Activated CD4-positive, alpha-beta T cell treated with anti-CD3 and anti-CD28 coated beads, Interleukin-2, amount 10 ng/mL, durations not matched to agents 24 days and 14 days (primary cell): ENCODE measurements around the gene UGT1A5. TPM values are rescaled to one million over a fixed set of nuclear protein-coding genes. Genes with fewer than 3 reads are reported as not detected.
A peak's percentile ranks its signal among the peaks of the same experiment; 100 is the strongest.
"Not testable (repeated sequence)": the region's sequence is repeated elsewhere in the genome, so short reads cannot be mapped to it uniquely, and the experiment has no call there.

Source experiments
- DNase-seq: peaks from one replicate; pipeline ENCODE4 v3.0.0; 2022
- H3K27ac Mint-ChIP-seq: one replicate; pipeline ENCODE4 v1.8.0; 2022; ENCODE audit warnings: mild to moderate bottlenecking, mixed read lengths
- H3K27me3 Mint-ChIP-seq: one replicate; pipeline ENCODE4 v1.8.0; 2022; ENCODE audit warnings: mixed read lengths
- H3K36me3 Mint-ChIP-seq: one replicate; pipeline ENCODE4 v1.8.0; 2022; ENCODE audit warnings: low read depth, mild to moderate bottlenecking, mixed read lengths
- H3K4me1 Mint-ChIP-seq: one replicate; pipeline ENCODE4 v1.8.0; 2021; ENCODE audit warnings: mixed read lengths
- H3K4me3 Mint-ChIP-seq: one replicate; pipeline ENCODE4 v1.8.0; 2022; ENCODE audit warnings: mild to moderate bottlenecking, moderate library complexity, mixed read lengths
- H3K9me3 Mint-ChIP-seq: one replicate; pipeline ENCODE4 v1.8.0; 2021; ENCODE audit warnings: mixed read lengths
- intact Hi-C: fragments of 100-400 bp; cut with micrococcal nuclease; formaldehyde crosslinking; loops from one replicate; pipeline ENCODE4 v1.15.1; 2023
- total RNA-seq: library from RNA; stranded (reverse); gene quantifications from 2 replicates; pipeline ENCODE4 v1.2.3, GENCODE V29; 2022

UGT1A5 gene
- total RNA-seq, 1 donor from 2014 or later, result not detected

- H3K27ac Mint-ChIP-seq, result no peak overlapping the region
- no peaks in the 10 kb centered on the region for H3K36me3 Mint-ChIP-seq
- intact Hi-C loops, result no loop called here
- DNase-seq, result no peak
- no peaks in the 10 kb centered on the region for H3K9me3 Mint-ChIP-seq
- H3K27me3 Mint-ChIP-seq, result peaks cover 21% of the 10 kb centered on the region
- H3K4me1 Mint-ChIP-seq, result no peaks in the 10 kb centered on the region
- H3K4me3 Mint-ChIP-seq, result no peak overlapping the region
Observed at GRCh38 chr2:233706720-233707119, 6.0 kb upstream of the UGT1A5 start.

- H3K27ac Mint-ChIP-seq, result no peak overlapping the region
- intact Hi-C loops, result no loop called here
- no peak overlapping the region for H3K4me3 Mint-ChIP-seq
- peaks cover 20% of the 10 kb centered on the region for H3K27me3 Mint-ChIP-seq
- no peak for DNase-seq
- H3K4me1 Mint-ChIP-seq, result no peaks in the 10 kb centered on the region
- no peaks in the 10 kb centered on the region for H3K9me3 Mint-ChIP-seq
- no peaks in the 10 kb centered on the region for H3K36me3 Mint-ChIP-seq
Observed at GRCh38 chr2:233707940-233708644, 4.6 kb upstream of the UGT1A5 start.

GRCh38 chr2:233708942-233709341, 3.8 kb upstream of the UGT1A5 start:
- intact Hi-C loops, result no loop called here
- H3K4me3 Mint-ChIP-seq, result no peak overlapping the region
- H3K27me3 Mint-ChIP-seq, result peaks cover 22% of the 10 kb centered on the region

GRCh38 chr2:233711312-233712008, 1.2 kb upstream of the UGT1A5 start:
- DNase-seq, result peak; percentile 89
- Mint-ChIP-seq H3K4me1 (no peaks in the 10 kb centered on the region), H3K36me3 (no peaks in the 10 kb centered on the region), H3K27ac (no peak overlapping the region), H3K9me3 (no peaks in the 10 kb centered on the region), H3K27me3 (peaks cover 24% of the 10 kb centered on the region), H3K4me3 (no peak overlapping the region)
- intact Hi-C loops, result no loop called here

More at GRCh38 chr2:233708942-233709341, 3.8 kb upstream of the UGT1A5 start:
- H3K4me1 Mint-ChIP-seq, result no peaks in the 10 kb centered on the region
- DNase-seq, result no peak
- H3K27ac Mint-ChIP-seq, result no peak overlapping the region
- H3K9me3 Mint-ChIP-seq, result no peaks in the 10 kb centered on the region
- H3K36me3 Mint-ChIP-seq, result no peaks in the 10 kb centered on the region

GRCh38 chr2:233713262-233713615, 532 bp downstream of the UGT1A5 start:
- Mint-ChIP-seq H3K36me3 (no peaks in the 10 kb centered on the region), H3K4me1 (no peaks in the 10 kb centered on the region), H3K27me3 (peaks cover 20% of the 10 kb centered on the region), H3K27ac (no peak overlapping the region), H3K9me3 (no peaks in the 10 kb centered on the region), H3K4me3 (no peak overlapping the region)
- intact Hi-C loops, result no loop called here
- no peak for DNase-seq

GRCh38 chr2:233714121-233714520, 1.4 kb downstream of the UGT1A5 start:
- intact Hi-C loops, result no loop called here
- H3K27ac Mint-ChIP-seq, result no peak overlapping the region

GRCh38 chr2:233718552-233718951, 5.8 kb downstream of the UGT1A5 start, which contains the start of gene UGT1A4:
TSS of gene UGT1A4 (plus strand) at chr2:233718736. CDS start at chr2:233718821, 85 bp downstream.
- Mint-ChIP-seq H3K27ac (no peak within 1 kb of the TSS), H3K4me3 (no peak within 1 kb of the TSS), H3K27me3 (peaks cover 16% of the 10 kb centered on the region), H3K9me3 (no peaks in the 10 kb centered on the region), H3K4me1 (no peaks in the 10 kb centered on the region), H3K36me3 (no peaks in the 10 kb centered on the region)
- no peak for DNase-seq
- intact Hi-C loops, result no loop called here

More at GRCh38 chr2:233714121-233714520, 1.4 kb downstream of the UGT1A5 start:
- Mint-ChIP-seq H3K9me3 (no peaks in the 10 kb centered on the region), H3K4me3 (no peak overlapping the region), H3K4me1 (no peaks in the 10 kb centered on the region), H3K27me3 (peaks cover 21% of the 10 kb centered on the region), H3K36me3 (no peaks in the 10 kb centered on the region)
- no peak for DNase-seq

GRCh38 chr2:233728723-233729301, 16.1 kb downstream of the UGT1A5 start, which contains the start of gene UGT1A3:
TSS of gene UGT1A3 (plus strand) at chr2:233729042. CDS start at chr2:233729127, 85 bp downstream.
- Mint-ChIP-seq H3K36me3 (no peaks in the 10 kb centered on the region), H3K4me3 (no peak within 1 kb of the TSS), H3K4me1 (no peaks in the 10 kb centered on the region), H3K27ac (no peak within 1 kb of the TSS), H3K27me3 (peaks cover 6% of the 10 kb centered on the region), H3K9me3 (no peaks in the 10 kb centered on the region)
- intact Hi-C loops, result no loop called here
- DNase-seq, result no peak

GRCh38 chr2:233736868-233737653, 24.4 kb downstream of the UGT1A5 start:
- H3K27me3 Mint-ChIP-seq, result peaks cover 12% of the 10 kb centered on the region
- H3K4me3 Mint-ChIP-seq, H3K36me3 Mint-ChIP-seq, intact Hi-C loops, H3K4me1 Mint-ChIP-seq, H3K9me3 Mint-ChIP-seq, H3K27ac Mint-ChIP-seq, DNase-seq: not testable (repeated sequence)

GRCh38 chr2:233740870-233741269, 28.2 kb downstream of the UGT1A5 start:
- intact Hi-C loops, result no loop called here
- Mint-ChIP-seq H3K36me3 (no peaks in the 10 kb centered on the region), H3K4me3 (no peak overlapping the region), H3K27me3 (peaks cover 5% of the 10 kb centered on the region), H3K27ac (no peak overlapping the region), H3K9me3 (no peaks in the 10 kb centered on the region), H3K4me1 (no peaks in the 10 kb centered on the region)
- DNase-seq, result no peak

GRCh38 chr2:233743464-233744259, 31.0 kb downstream of the UGT1A5 start:
- Mint-ChIP-seq H3K27me3 (no peaks in the 10 kb centered on the region), H3K36me3 (no peaks in the 10 kb centered on the region), H3K4me3 (no peak overlapping the region), H3K4me1 (no peaks in the 10 kb centered on the region), H3K9me3 (no peaks in the 10 kb centered on the region), H3K27ac (no peak overlapping the region)
- DNase-seq, result no peak
- intact Hi-C loops, result no loop called here

GRCh38 chr2:233745073-233745755, 32.5 kb downstream of the UGT1A5 start:
- Mint-ChIP-seq H3K27me3 (no peaks in the 10 kb centered on the region), H3K4me3 (no peak overlapping the region), H3K36me3 (no peaks in the 10 kb centered on the region), H3K4me1 (no peaks in the 10 kb centered on the region), H3K9me3 (peaks cover 9% of the 10 kb centered on the region), H3K27ac (no peak overlapping the region)
- no peak for DNase-seq
- intact Hi-C loops, result no loop called here

- H3K36me3 Mint-ChIP-seq, H3K4me1 Mint-ChIP-seq, H3K27ac Mint-ChIP-seq, intact Hi-C loops, H3K4me3 Mint-ChIP-seq, H3K9me3 Mint-ChIP-seq, DNase-seq, H3K27me3 Mint-ChIP-seq: not testable (repeated sequence)
Observed at GRCh38 chr2:233745838-233746237, 33.1 kb downstream of the UGT1A5 start.
